Adipose tissue (tissue), 3 donors: ENCODE data around the gene TMEM200B. TPM values are rescaled to one million over a fixed set of nuclear protein-coding genes. Genes with fewer than 3 reads are reported as not detected.
"Not testable (repeated sequence)": the region's sequence is repeated elsewhere in the genome, so short reads cannot be mapped to it uniquely, and the experiment has no call there.

Source experiments
- H3K27ac ChIP-seq: one replicate; pipeline ENCODE4 v1.5.1; 2013; ENCODE audit warnings: low read depth, low read length
- WGBS, 3 donors: extraction: QIAGEN DNeasy Blood & Tissue Kit; methylation state at CpG; one replicate each; pipeline ENCODE4 v1.1.7; 2013; 5-methylcytosine and 5-hydroxymethylcytosine counted together
- polyA plus RNA-seq, 3 donors: library from polyadenylated mRNA; stranded (reverse); fragments of 200-250 nt; gene quantifications; one replicate each; pipeline ENCODE4 v1.2.3, GENCODE V29; 2013
- donor health status: healthy with polysubstance abuse.
- donor health status: Bipolar disorder and iron deficiency.
- donor health status: healthy.

The TMEM200B gene
- 10 to 100 TPM in 1 of 3 donors, 1 to 10 TPM in 2; 1.7 to 14.2 (median 7.1) TPM for polyA plus RNA-seq

GRCh38 chr1:29123887-29124365, at the start of gene TMEM200B:
TSS of gene TMEM200B (minus strand) at chr1:29123903. CDS start at chr1:29121828, 2,075 bp downstream.
- 0 to 1% (median 0%) methylated on average over 18 to 46 of the region's 46 CpGs for WGBS, 3 donors

GRCh38 chr1:29172415-29172939, 48.8 kb upstream of the TMEM200B start:
- H3K27ac ChIP-seq = no peak overlapping the region
- 91 to 95% (median 91%) methylated on average over 8 of the region's 8 CpGs for WGBS, 3 donors

More at GRCh38 chr1:29123887-29124365, at the start of gene TMEM200B:
- H3K27ac ChIP-seq = peak within 1 kb of the TSS; percentile 47

GRCh38 chr1:29171521-29171920, 47.8 kb upstream of the TMEM200B start:
- 83 to 88% (median 86%) methylated on average over 5 of the region's 5 CpGs for WGBS, 3 donors
- H3K27ac ChIP-seq = no peak overlapping the region

- H3K27ac ChIP-seq = no peak overlapping the region
- 22 to 42% (median 39%) methylated on average over 3 of the region's 3 CpGs for WGBS, 3 donors
Observed at GRCh38 chr1:29171089-29171488, 47.4 kb upstream of the TMEM200B start.

GRCh38 chr1:29169976-29170375, 46.3 kb upstream of the TMEM200B start:
- 56 to 85% (median 66%) methylated on average over 3 of the region's 3 CpGs for WGBS, 3 donors
- no peak overlapping the region for H3K27ac ChIP-seq

- 97 to 98% (median 98%) methylated on average over 9 of the region's 9 CpGs for WGBS, 3 donors
Observed at GRCh38 chr1:29167904-29168303, 44.2 kb upstream of the TMEM200B start.

GRCh38 chr1:29166291-29166878, 42.7 kb upstream of the TMEM200B start:
- WGBS, 3 donors = 53 to 71% (median 64%) methylated on average over 9 of the region's 9 CpGs
- no peak overlapping the region for H3K27ac ChIP-seq

More at GRCh38 chr1:29167904-29168303, 44.2 kb upstream of the TMEM200B start:
- H3K27ac ChIP-seq = no peak overlapping the region

GRCh38 chr1:29164588-29164987, 40.9 kb upstream of the TMEM200B start:
- no peak overlapping the region for H3K27ac ChIP-seq
- 87 to 95% (median 90%) methylated on average over 4 of the region's 4 CpGs for WGBS, 3 donors

- H3K27ac ChIP-seq = no peak overlapping the region
- 63 to 84% (median 72%) methylated on average over 9 of the region's 9 CpGs for WGBS, 3 donors
Observed at GRCh38 chr1:29162476-29163138, 38.9 kb upstream of the TMEM200B start.

- 53 to 58% (median 56%) methylated on average over 4 of the region's 4 CpGs for WGBS, 3 donors
- no peak overlapping the region for H3K27ac ChIP-seq
Observed at GRCh38 chr1:29162025-29162424, 38.3 kb upstream of the TMEM200B start.

- no peak overlapping the region for H3K27ac ChIP-seq
- WGBS, 3 donors = 52 to 77% (median 54%) methylated on average over 3 of the region's 3 CpGs
Observed at GRCh38 chr1:29159773-29160172, 36.1 kb upstream of the TMEM200B start.

GRCh38 chr1:29157269-29157601, 33.5 kb upstream of the TMEM200B start:
- H3K27ac ChIP-seq = no peak overlapping the region
- 55 to 80% (median 77%) methylated on average over 3 of the region's 3 CpGs for WGBS, 3 donors

GRCh38 chr1:29156543-29157268, 33.0 kb upstream of the TMEM200B start:
- no peak overlapping the region for H3K27ac ChIP-seq
- WGBS, 3 donors = 24 to 55% (median 48%) methylated on average over 10 of the region's 10 CpGs

- WGBS, 3 donors = 88 to 91% (median 91%) methylated on average over 8 of the region's 8 CpGs
- no peak overlapping the region for H3K27ac ChIP-seq
Observed at GRCh38 chr1:29152046-29152805, 28.5 kb upstream of the TMEM200B start.

- 97 to 100% (median 97%) methylated on average over 9 of the region's 9 CpGs for WGBS, 3 donors
- H3K27ac ChIP-seq = not testable (repeated sequence)
Observed at GRCh38 chr1:29150346-29150745, 26.6 kb upstream of the TMEM200B start.

- H3K27ac ChIP-seq = no peak overlapping the region
- 94 to 97% (median 95%) methylated on average over 34 to 35 of the region's 35 CpGs for WGBS, 3 donors
Observed at GRCh38 chr1:29148656-29149491, 25.2 kb upstream of the TMEM200B start.

- H3K27ac ChIP-seq = no peak overlapping the region
- 66 to 68% (median 67%) methylated on average over 8 of the region's 8 CpGs for WGBS, 3 donors
Observed at GRCh38 chr1:29145739-29146437, 22.2 kb upstream of the TMEM200B start.
